ENCODE measurements around the gene UST.

DNA sequence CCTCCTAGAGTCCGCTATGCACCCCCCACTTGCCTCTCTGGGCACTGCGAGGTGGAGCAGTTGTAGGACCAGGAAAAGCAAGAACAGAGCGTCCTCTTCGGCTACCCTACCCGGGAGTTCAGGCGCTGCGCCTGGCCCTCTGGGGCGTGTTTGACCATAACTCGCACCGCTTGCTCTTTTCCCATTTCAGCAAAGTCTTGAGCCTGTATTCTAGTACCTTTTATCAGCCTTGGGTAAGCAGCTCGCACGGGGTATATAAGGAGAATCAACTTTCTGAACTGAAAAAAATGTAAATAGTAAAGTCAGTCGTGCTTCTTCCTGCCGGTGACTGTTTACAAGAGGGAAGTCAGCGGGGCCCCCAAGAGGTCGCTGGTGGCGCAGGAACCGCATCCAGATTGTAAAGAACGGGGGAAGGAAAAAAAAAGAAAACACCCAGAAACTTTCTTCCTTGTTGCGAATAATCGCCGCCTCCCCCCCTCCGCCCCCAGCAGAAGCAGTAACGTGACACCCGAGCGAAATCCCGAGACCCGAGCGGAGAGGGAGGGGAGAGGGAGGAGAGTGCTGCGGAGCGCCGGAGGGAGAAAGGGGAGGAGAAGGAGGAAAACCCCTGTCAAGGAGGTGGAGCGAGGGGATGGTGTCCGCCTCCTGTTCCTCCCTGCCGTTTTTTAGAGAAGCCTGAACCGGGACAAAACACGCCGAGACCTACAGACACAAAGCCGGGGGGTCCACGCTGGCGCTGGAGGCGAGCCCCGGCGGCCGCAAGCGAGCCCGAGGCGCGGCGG is at the start of gene UST:
- TF ChIP-seq, protein P1, sequence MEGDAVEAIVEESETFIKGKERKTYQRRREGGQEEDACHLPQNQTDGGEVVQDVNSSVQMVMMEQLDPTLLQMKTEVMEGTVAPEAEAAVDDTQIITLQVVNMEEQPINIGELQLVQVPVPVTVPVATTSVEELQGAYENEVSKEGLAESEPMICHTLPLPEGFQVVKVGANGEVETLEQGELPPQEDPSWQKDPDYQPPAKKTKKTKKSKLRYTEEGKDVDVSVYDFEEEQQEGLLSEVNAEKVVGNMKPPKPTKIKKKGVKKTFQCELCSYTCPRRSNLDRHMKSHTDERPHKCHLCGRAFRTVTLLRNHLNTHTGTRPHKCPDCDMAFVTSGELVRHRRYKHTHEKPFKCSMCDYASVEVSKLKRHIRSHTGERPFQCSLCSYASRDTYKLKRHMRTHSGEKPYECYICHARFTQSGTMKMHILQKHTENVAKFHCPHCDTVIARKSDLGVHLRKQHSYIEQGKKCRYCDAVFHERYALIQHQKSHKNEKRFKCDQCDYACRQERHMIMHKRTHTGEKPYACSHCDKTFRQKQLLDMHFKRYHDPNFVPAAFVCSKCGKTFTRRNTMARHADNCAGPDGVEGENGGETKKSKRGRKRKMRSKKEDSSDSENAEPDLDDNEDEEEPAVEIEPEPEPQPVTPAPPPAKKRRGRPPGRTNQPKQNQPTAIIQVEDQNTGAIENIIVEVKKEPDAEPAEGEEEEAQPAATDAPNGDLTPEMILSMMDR (IDR thresholded peaks at IDR 0.05; ENCODE audit: low read depth, low read length, missing input control): no peak
- TF ChIP-seq SP1 (IDR thresholded peaks at IDR 0.05) (no peak), FOXA1 (IDR thresholded peaks at IDR 0.05) (no peak), RAD21 (IDR thresholded peaks at IDR 0.05) (peak; percentile 62 to 66), TAF1 (conservative IDR thresholded peaks at IDR 0.05) (no peak), GABPA (IDR thresholded peaks at IDR 0.05 in 1 of 2, conservative IDR thresholded peaks at IDR 0.05 in 1 of 2) (no peak), REST (IDR thresholded peaks at IDR 0.05) (no peak)
